ENCODE results near the gene NR2F2. TPM values are rescaled to one million over a fixed set of nuclear protein-coding genes. Genes with fewer than 3 reads are reported as not detected.

The NR2F2 gene
- total RNA-seq, 1 donor from 2014 or later, result 19.1 TPM

- no peak for TF ChIP-seq CTCF (IDR thresholded peaks at IDR 0.05; ENCODE audit: insufficient read depth, low read length, poor library complexity, severe bottlenecking)
- DNase-seq (ENCODE audit: low read depth), result no peak
- no peaks in the 10 kb centered on the region for H3K36me3 ChIP-seq (ENCODE audit: control insufficient read depth, insufficient read depth, low read length)
- H3K27me3 ChIP-seq (ENCODE audit: control insufficient read depth, insufficient read depth, low read length), result no peaks in the 10 kb centered on the region
- H3K4me3 ChIP-seq (ENCODE audit: low read depth, low read length), result peak overlapping the region; percentile 33
Measured at GRCh38 chr15:96344706-96345559, 14.4 kb downstream of the NR2F2 start.

GRCh38 chr15:96345560-96346399 is 15.3 kb downstream of the NR2F2 start:
- H3K27me3 ChIP-seq (ENCODE audit: control insufficient read depth, insufficient read depth, low read length), result no peaks in the 10 kb centered on the region
- peak overlapping the region; percentile 33 for H3K4me3 ChIP-seq (ENCODE audit: low read depth, low read length)
- H3K36me3 ChIP-seq (ENCODE audit: control insufficient read depth, insufficient read depth, low read length), result no peaks in the 10 kb centered on the region
- peak; percentile 41 for TF ChIP-seq CTCF (IDR thresholded peaks at IDR 0.05; ENCODE audit: insufficient read depth, low read length, poor library complexity, severe bottlenecking)
- no peak for DNase-seq (ENCODE audit: low read depth)

- H3K4me3 ChIP-seq (ENCODE audit: low read depth, low read length), result peak overlapping the region; percentile 33
- no peaks in the 10 kb centered on the region for H3K27me3 ChIP-seq (ENCODE audit: control insufficient read depth, insufficient read depth, low read length)
- no peaks in the 10 kb centered on the region for H3K36me3 ChIP-seq (ENCODE audit: control insufficient read depth, insufficient read depth, low read length)
- no peak for TF ChIP-seq CTCF (IDR thresholded peaks at IDR 0.05; ENCODE audit: insufficient read depth, low read length, poor library complexity, severe bottlenecking)
- DNase-seq (ENCODE audit: low read depth), result no peak
Measured at GRCh38 chr15:96346409-96346970, 16.0 kb downstream of the NR2F2 start.

- no peak for DNase-seq (ENCODE audit: low read depth)
- Histone ChIP-seq H3K36me3 (ENCODE audit: control insufficient read depth, insufficient read depth, low read length) (no peaks in the 10 kb centered on the region), H3K4me3 (ENCODE audit: low read depth, low read length) (peak overlapping the region; percentile 16), H3K27me3 (ENCODE audit: control insufficient read depth, insufficient read depth, low read length) (no peaks in the 10 kb centered on the region)
- TF ChIP-seq CTCF (IDR thresholded peaks at IDR 0.05; ENCODE audit: insufficient read depth, low read length, poor library complexity, severe bottlenecking), result no peak
Measured at GRCh38 chr15:96347181-96348111, 16.9 kb downstream of the NR2F2 start.
